PC-3 (cell line): ENCODE measurements around the gene NEK4. TPM values are rescaled to one million over a fixed set of nuclear protein-coding genes. Genes with fewer than 3 reads are reported as not detected.

ENCODE experiments used
- ATAC-seq: fragments of 200-7000 bp; cut with Tn5 transposase; 2 replicates; pipeline ENCODE4 v1.9.1; 2020; ENCODE audit warnings: mild to moderate bottlenecking, moderate library complexity
- BruUV-seq: library from RNA; stranded (reverse); fragments of 400-500 nt; replicated peaks from 2 replicates; lab custom pipeline; 2021; lab: Mats Ljungman, UMichigan
- CTCF ChIA-PET: fragments of 300-600 bp; sonication (Branson Sonifier 250); formaldehyde crosslinking; loops from one replicate; lab custom pipeline; 2022; ENCODE audit warnings: antibody characterized with exemption; lab: Charles Lee
- POLR2A ChIA-PET: fragments of 300-600 bp; sonication (Branson Sonifier 250); formaldehyde crosslinking; loops from one replicate; lab custom pipeline; 2022; ENCODE audit warnings: antibody characterized with exemption; ENCODE audit not compliant: unreplicated experiment; lab: Charles Lee
- DNase-seq: peaks from one replicate; pipeline ENCODE4 v3.0.0-alpha.2; 2015
- H2AFZ ChIP-seq: fragments of 300-600 bp; sonication (generic); 2 replicates; pipeline ENCODE4 v1.6.0; 2016; ENCODE audit warnings: antibody characterized with exemption, low read length
- H3F3A ChIP-seq: fragments of 300-600 bp; sonication (generic); one replicate; pipeline ENCODE4 v1.6.0; 2017; ENCODE audit warnings: antibody characterized with exemption, low read length, control low read depth, mild to moderate bottlenecking; ENCODE audit not compliant: unreplicated experiment
- H3K27ac ChIP-seq: fragments of 300-600 bp; sonication (generic); 2 replicates; pipeline ENCODE4 v1.5.1; 2016; ENCODE audit warnings: mild to moderate bottlenecking, low read length
- H3K27me3 ChIP-seq: fragments of 300-600 bp; sonication (generic); 2 replicates; pipeline ENCODE4 v1.6.1; 2016; ENCODE audit warnings: low read length, mixed read lengths
- H3K36me3 ChIP-seq: fragments of 300-600 bp; sonication (generic); 2 replicates; pipeline ENCODE4 v1.6.1; 2016; ENCODE audit warnings: low read depth, mixed run types, low read length, mixed read lengths
- H3K4me1 ChIP-seq: fragments of 300-600 bp; sonication (generic); 2 replicates; pipeline ENCODE4 v1.5.1; 2016; ENCODE audit warnings: low read length; ENCODE audit not compliant: insufficient read depth
- H3K4me2 ChIP-seq: fragments of 300-600 bp; sonication (generic); 2 replicates; pipeline ENCODE4 v1.6.0; 2016; ENCODE audit warnings: low read length
- H3K4me3 ChIP-seq: fragments of 300-600 bp; sonication (generic); 2 replicates; pipeline ENCODE4 v1.5.1; 2016; ENCODE audit warnings: mild to moderate bottlenecking, low read length, mixed read lengths
- H3K79me2 ChIP-seq: fragments of 300-600 bp; sonication (generic); 2 replicates; pipeline ENCODE4 v1.6.1; 2017; ENCODE audit warnings: low read length, mixed read lengths
- H3K9ac ChIP-seq: fragments of 300-600 bp; sonication (generic); 2 replicates; pipeline ENCODE4 v1.6.0; 2016; ENCODE audit warnings: mild to moderate bottlenecking, low read length
- H3K9me2 ChIP-seq: fragments of 300-600 bp; sonication (generic); replicated peaks from 2 replicates; pipeline ENCODE4 v1.6.1; 2016; ENCODE audit warnings: mixed run types, low read length, mixed read lengths
- H3K9me3 ChIP-seq: fragments of 300-600 bp; sonication (generic); 2 replicates; pipeline ENCODE4 v1.6.1; 2016; ENCODE audit warnings: low read length, mixed read lengths
- H4K20me1 ChIP-seq: fragments of 300-600 bp; sonication (generic); 2 replicates; pipeline ENCODE4 v1.6.1; 2016; ENCODE audit warnings: low read length, mixed read lengths
- EZH2 ChIP-seq: fragments of 300-600 bp; sonication (generic); IDR thresholded peaks from one replicate; pipeline ENCODE4 v1.6.1; 2017; ENCODE audit warnings: antibody characterized with exemption, mild to moderate bottlenecking, low read length; ENCODE audit not compliant: unreplicated experiment
- EZH2phosphoT487 ChIP-seq: fragments of 300-600 bp; sonication (generic); IDR thresholded peaks from 2 replicates; pipeline ENCODE4 v1.6.1; 2018; ENCODE audit warnings: mild to moderate bottlenecking, antibody characterized with exemption, low read length, borderline replicate concordance
- intact Hi-C: fragments of 100-400 bp; cut with micrococcal nuclease; formaldehyde crosslinking; loops from 2 replicates; pipeline ENCODE4 v1.9.0; 2023
- total RNA-seq: library from RNA; depleted of rRNA; stranded (reverse); fragments of >200 nt; gene quantifications from 2 replicates; pipeline ENCODE4 v1.2.3, GENCODE V29; 2014
- TF ChIP-seq, protein P1 (sequence below): fragments of 300-600 bp; sonication (generic); conservative IDR thresholded peaks from 2 replicates; pipeline ENCODE4 v1.5.1; 2017; ENCODE audit warnings: antibody characterized with exemption, low read depth, mild to moderate bottlenecking, low read length

Gene NEK4
- total RNA-seq, 1 experiment from 2014 or later = 33.6 TPM

DNA sequence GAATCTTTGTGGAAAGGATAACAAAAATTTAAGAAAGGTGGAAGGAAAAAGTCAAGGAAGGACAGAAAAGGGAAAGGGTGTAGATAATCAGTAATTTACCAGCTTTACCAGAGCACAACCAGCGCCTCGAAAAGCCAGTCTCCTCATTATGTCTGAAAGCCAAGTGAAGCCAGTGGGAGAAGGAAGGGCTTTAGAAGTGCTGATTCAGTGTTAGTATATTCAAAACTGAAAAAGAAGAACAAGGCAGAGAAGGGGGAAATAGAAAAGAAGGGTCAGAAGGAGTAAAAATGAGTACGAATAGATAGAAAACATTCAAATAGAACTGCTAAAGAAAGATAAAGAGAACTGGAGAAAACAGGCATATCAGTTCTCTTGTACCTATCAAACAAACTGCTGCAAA lies 89.1 kb downstream of the NEK4 start:
- Histone ChIP-seq H3K36me3 (peaks cover 32% of the 10 kb centered on the region), H3K4me2 (peak overlapping the region; percentile 29), H3K27me3 (no peaks in the 10 kb centered on the region), H3K79me2 (peaks cover 73% of the 10 kb centered on the region), H3K9ac (peak overlapping the region; percentile 2; the same call in 1 of the 2 replicates), H4K20me1 (peaks cover 2% of the 10 kb centered on the region), H3K4me1 (peaks cover 26% of the 10 kb centered on the region), H3K9me3 (no peaks in the 10 kb centered on the region), H3K4me3 (no peak overlapping the region), H2AFZ (no peak overlapping the region), H3F3A (no peaks in the 10 kb centered on the region), H3K9me2 (no peaks in the 10 kb centered on the region), H3K27ac (peak overlapping the region; percentile 42)
- no TSS peak for BruUV-seq
- TF ChIP-seq EZH2 (no peak), EZH2phosphoT487 (no peak)
- TF ChIP-seq, protein P1, sequence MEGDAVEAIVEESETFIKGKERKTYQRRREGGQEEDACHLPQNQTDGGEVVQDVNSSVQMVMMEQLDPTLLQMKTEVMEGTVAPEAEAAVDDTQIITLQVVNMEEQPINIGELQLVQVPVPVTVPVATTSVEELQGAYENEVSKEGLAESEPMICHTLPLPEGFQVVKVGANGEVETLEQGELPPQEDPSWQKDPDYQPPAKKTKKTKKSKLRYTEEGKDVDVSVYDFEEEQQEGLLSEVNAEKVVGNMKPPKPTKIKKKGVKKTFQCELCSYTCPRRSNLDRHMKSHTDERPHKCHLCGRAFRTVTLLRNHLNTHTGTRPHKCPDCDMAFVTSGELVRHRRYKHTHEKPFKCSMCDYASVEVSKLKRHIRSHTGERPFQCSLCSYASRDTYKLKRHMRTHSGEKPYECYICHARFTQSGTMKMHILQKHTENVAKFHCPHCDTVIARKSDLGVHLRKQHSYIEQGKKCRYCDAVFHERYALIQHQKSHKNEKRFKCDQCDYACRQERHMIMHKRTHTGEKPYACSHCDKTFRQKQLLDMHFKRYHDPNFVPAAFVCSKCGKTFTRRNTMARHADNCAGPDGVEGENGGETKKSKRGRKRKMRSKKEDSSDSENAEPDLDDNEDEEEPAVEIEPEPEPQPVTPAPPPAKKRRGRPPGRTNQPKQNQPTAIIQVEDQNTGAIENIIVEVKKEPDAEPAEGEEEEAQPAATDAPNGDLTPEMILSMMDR = no peak
- intact Hi-C loops = loop anchor here (10.0 kb wide), 1 partner anchor 147 kb away; the partner anchor contains the start of genes NT5DC2 and UQCC5
- no peak for ATAC-seq
- ChIA-PET CTCF (no interaction called here), POLR2A (interaction anchor here (0.5 kb wide), 1 partner anchor 45 kb away, joined by 5 read pairs; no protein-coding TSS in a partner anchor)
- DNase-seq = no peak

DNA sequence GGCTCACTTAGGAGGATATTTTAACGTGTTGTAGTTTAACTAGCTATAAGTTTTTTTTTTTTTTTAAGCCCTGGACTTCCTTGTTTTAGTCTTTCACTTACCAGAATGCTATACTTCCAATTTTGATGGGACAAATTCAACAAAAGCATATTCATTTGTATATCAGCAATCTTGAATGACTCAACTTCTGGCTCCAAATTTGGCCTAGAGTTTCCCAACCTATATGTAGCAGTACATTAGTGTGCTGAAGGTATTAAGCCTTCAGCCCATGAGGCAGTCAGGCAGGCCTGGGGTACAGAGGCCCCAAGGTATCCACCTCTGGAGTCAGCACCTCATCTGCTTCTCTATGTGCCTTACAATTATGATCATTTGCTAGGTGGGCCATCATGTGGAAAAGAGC lies 90.9 kb downstream of the NEK4 start:
- DNase-seq (no peak), ATAC-seq (no peak)
- no peak overlapping the region for H3K4me3 ChIP-seq
- no peaks in the 10 kb centered on the region for H3F3A ChIP-seq
- TF ChIP-seq EZH2phosphoT487 (no peak), EZH2 (no peak)
- TF ChIP-seq, protein P1 = no peak
- H4K20me1 ChIP-seq = no peaks in the 10 kb centered on the region
- BruUV-seq = no TSS peak
- H2AFZ ChIP-seq = no peak overlapping the region
- peaks cover 66% of the 10 kb centered on the region for H3K79me2 ChIP-seq
- ChIA-PET POLR2A (no interaction called here), CTCF (no interaction called here)
- H3K27me3 ChIP-seq = no peaks in the 10 kb centered on the region
- H3K9me3 ChIP-seq = no peaks in the 10 kb centered on the region
- peaks cover 26% of the 10 kb centered on the region for H3K4me1 ChIP-seq
- H3K4me2 ChIP-seq = no peak overlapping the region
- no peak overlapping the region for H3K27ac ChIP-seq
- no peaks in the 10 kb centered on the region for H3K9me2 ChIP-seq
- H3K36me3 ChIP-seq = peaks cover 43% of the 10 kb centered on the region
- intact Hi-C loops = loop anchor here (10.0 kb wide), 1 partner anchor 145 kb away; the partner anchor contains the start of genes NT5DC2 and UQCC5
- no peak overlapping the region for H3K9ac ChIP-seq

DNA sequence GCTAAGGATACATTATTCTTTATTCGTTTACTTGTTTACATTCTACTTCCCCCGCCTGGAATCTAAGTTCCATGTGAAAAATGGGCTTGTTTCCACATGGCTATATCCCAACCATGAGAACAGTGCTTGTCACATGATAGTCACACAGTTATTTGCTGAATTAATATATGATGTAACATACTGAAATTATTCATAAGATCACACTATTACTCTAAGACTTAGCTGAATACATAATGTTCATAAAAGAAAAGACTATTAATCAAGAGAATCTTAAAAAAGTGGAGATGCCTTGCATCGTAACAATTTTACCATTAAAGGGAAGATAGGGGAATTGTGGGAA lies 91.6 kb downstream of the NEK4 start:
- ChIA-PET CTCF (no interaction called here), POLR2A (no interaction called here)
- peaks cover 44% of the 10 kb centered on the region for H3K36me3 ChIP-seq
- H3K4me3 ChIP-seq = no peak overlapping the region
- H3K27me3 ChIP-seq = no peaks in the 10 kb centered on the region
- H2AFZ ChIP-seq = no peak overlapping the region
- intact Hi-C loops = no loop called here
- no peaks in the 10 kb centered on the region for H3F3A ChIP-seq
- H4K20me1 ChIP-seq = no peaks in the 10 kb centered on the region
- no peak overlapping the region for H3K4me2 ChIP-seq
- H3K27ac ChIP-seq = no peak overlapping the region
- no peak for DNase-seq
- peaks cover 61% of the 10 kb centered on the region for H3K79me2 ChIP-seq
- no peaks in the 10 kb centered on the region for H3K9me3 ChIP-seq
- no peak for TF ChIP-seq EZH2phosphoT487
- TF ChIP-seq, protein P1 = no peak
- no peak for TF ChIP-seq EZH2
- peaks cover 20% of the 10 kb centered on the region for H3K4me1 ChIP-seq
- BruUV-seq = no TSS peak
- H3K9me2 ChIP-seq = no peaks in the 10 kb centered on the region
- H3K9ac ChIP-seq = no peak overlapping the region
- ATAC-seq = no peak; the same call in 1 of the 2 replicates
